Caco-2 (cell line): ENCODE data around the gene MTHFSD. TPM values are rescaled to one million over a fixed set of nuclear protein-coding genes. Genes with fewer than 3 reads are reported as not detected.
A peak's percentile ranks its signal among the peaks of the same experiment; 100 is the strongest.

Experiments used
- BruUV-seq: library from RNA; stranded (reverse); fragments of 400-500 nt; replicated peaks from 2 replicates; lab custom pipeline; 2021; lab: Mats Ljungman, UMichigan
- CTCF ChIA-PET: fragments of 300-600 bp; sonication (Branson Sonifier 250); formaldehyde crosslinking; loops from one replicate; lab custom pipeline; 2022; ENCODE audit warnings: antibody characterized with exemption; lab: Charles Lee
- POLR2A ChIA-PET: fragments of 300-600 bp; sonication (Branson Sonifier 250); formaldehyde crosslinking; loops from one replicate; lab custom pipeline; 2022; ENCODE audit warnings: antibody characterized with exemption; lab: Charles Lee
- DNase-seq, 2 experiments: peaks; one replicate each; pipeline versions ENCODE4 v3.0.0 to v3.0.0-alpha.2; 2020 to 2022
- H3K27me3 ChIP-seq: replicated peaks from 2 replicates; pipeline ENCODE4 v1.6.0; 2011; ENCODE audit warnings: low read length; ENCODE audit not compliant: control insufficient read depth, insufficient read depth
- H3K36me3 ChIP-seq: 2 replicates; pipeline ENCODE4 v1.5.1; 2011; ENCODE audit warnings: low read length; ENCODE audit not compliant: control insufficient read depth, insufficient read depth
- H3K4me1 ChIP-seq: fragments of 250-450 bp; sonication (Bioruptor Pico); 2 replicates; pipeline ENCODE4 v1.5.1; 2020; ENCODE audit warnings: mild to moderate bottlenecking
- H3K4me3 ChIP-seq: 2 replicates; pipeline ENCODE4 v1.5.1; 2011; ENCODE audit warnings: low read depth, mild to moderate bottlenecking, control low read depth, low read length
- H3K9me3 ChIP-seq: fragments of 250-450 bp; sonication (Bioruptor Pico); 2 replicates; pipeline ENCODE4 v1.5.1; 2020; ENCODE audit warnings: mild to moderate bottlenecking, moderate library complexity
- H3K27ac Mint-ChIP-seq: one replicate; pipeline ENCODE4 v1.8.0; 2022; ENCODE audit warnings: mixed read lengths; ENCODE audit not compliant: unreplicated experiment
- H3K27me3 Mint-ChIP-seq: one replicate; pipeline ENCODE4 v1.8.0; 2022; ENCODE audit warnings: mixed read lengths; ENCODE audit not compliant: insufficient read depth, unreplicated experiment
- H3K36me3 Mint-ChIP-seq: one replicate; pipeline ENCODE4 v1.8.0; 2022; ENCODE audit warnings: mild to moderate bottlenecking, mixed read lengths; ENCODE audit not compliant: insufficient read depth, unreplicated experiment
- H3K4me1 Mint-ChIP-seq: one replicate; pipeline ENCODE4 v1.8.0; 2022; ENCODE audit warnings: low read depth, mixed read lengths; ENCODE audit not compliant: unreplicated experiment
- H3K4me3 Mint-ChIP-seq: one replicate; pipeline ENCODE4 v1.8.0; 2022; ENCODE audit warnings: mild to moderate bottlenecking, moderate library complexity, mixed read lengths; ENCODE audit not compliant: unreplicated experiment
- H3K9me3 Mint-ChIP-seq: one replicate; pipeline ENCODE4 v1.8.0; 2022; ENCODE audit warnings: mixed read lengths; ENCODE audit not compliant: unreplicated experiment
- CTCF ChIP-seq, 2 experiments: fragments of 200-600 bp in 1 of 2; IDR thresholded peaks; 1 replicate in 1 of 2; 2 replicates in 1 of 2; pipeline versions ENCODE4 v1.5.1 to v1.8.0; 2011 to 2022; ENCODE audit warnings: antibody characterized with exemption in 1 of 2, control low read depth in 1 of 2, inconsistent platforms in 1 of 2, low read depth in 1 of 2, low read length in 1 of 2, mild to moderate bottlenecking in 1 of 2, moderate library complexity in 1 of 2; ENCODE audit not compliant: insufficient read depth in 1 of 2, severe bottlenecking in 1 of 2, unreplicated experiment in 1 of 2
- intact Hi-C: fragments of 100-400 bp; cut with micrococcal nuclease; formaldehyde crosslinking; loops from one replicate; pipeline ENCODE4 v1.10.0; 2022; ENCODE audit not compliant: unreplicated experiment
- total RNA-seq: library from RNA; stranded (reverse); gene quantifications from 2 replicates; pipeline ENCODE4 v1.2.3, GENCODE V29; 2022

Gene MTHFSD
- total RNA-seq, 1 experiment from 2014 or later: 33.0 TPM

DNA sequence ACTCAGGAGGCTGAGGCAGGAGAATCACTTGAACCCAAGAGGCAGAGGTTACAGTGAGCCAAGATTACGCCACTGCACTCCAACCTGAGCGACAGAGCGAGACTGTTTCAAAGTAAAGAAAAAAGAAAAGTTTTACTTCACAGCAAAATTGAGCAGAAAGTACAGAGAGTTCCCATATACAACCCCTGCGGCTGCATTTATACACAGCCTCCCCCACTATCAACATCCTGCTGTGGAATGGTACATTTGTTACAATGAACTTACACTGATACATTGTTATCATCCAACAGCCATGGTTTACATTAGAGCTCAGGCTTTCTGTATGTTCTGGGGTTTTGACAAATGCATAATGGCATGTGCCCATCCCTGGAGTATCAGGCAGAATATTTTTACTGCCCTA lies 2.6 kb upstream of the MTHFSD start:
- peaks cover 8% of the 10 kb centered on the region for H3K4me1 Mint-ChIP-seq
- ChIA-PET POLR2A (no interaction called here), CTCF (no interaction called here)
- no peaks in the 10 kb centered on the region for H3K36me3 ChIP-seq
- no TSS peak for BruUV-seq
- H3K36me3 Mint-ChIP-seq: peaks cover 12% of the 10 kb centered on the region
- intact Hi-C loops: loop anchor here (10.0 kb wide), 1 partner anchor 827 kb away; the partner anchor contains the start of gene FBXO31
- no peak for TF ChIP-seq CTCF (IDR thresholded peaks at IDR 0.05; ENCODE audit: insufficient read depth in 1 of 2, low read depth in 1 of 2, low read length in 1 of 2, severe bottlenecking in 1 of 2, unreplicated experiment in 1 of 2)
- H3K27me3 ChIP-seq: no peaks in the 10 kb centered on the region
- no peaks in the 10 kb centered on the region for H3K9me3 Mint-ChIP-seq
- peak in 1 of 2 experiments; percentile 2 for DNase-seq
- H3K4me3 Mint-ChIP-seq: no peak overlapping the region
- H3K9me3 ChIP-seq: no peaks in the 10 kb centered on the region
- H3K27me3 Mint-ChIP-seq: peaks cover 3% of the 10 kb centered on the region
- no peak overlapping the region for H3K4me3 ChIP-seq
- no peaks in the 10 kb centered on the region for H3K4me1 ChIP-seq
- H3K27ac Mint-ChIP-seq: no peak overlapping the region

DNA sequence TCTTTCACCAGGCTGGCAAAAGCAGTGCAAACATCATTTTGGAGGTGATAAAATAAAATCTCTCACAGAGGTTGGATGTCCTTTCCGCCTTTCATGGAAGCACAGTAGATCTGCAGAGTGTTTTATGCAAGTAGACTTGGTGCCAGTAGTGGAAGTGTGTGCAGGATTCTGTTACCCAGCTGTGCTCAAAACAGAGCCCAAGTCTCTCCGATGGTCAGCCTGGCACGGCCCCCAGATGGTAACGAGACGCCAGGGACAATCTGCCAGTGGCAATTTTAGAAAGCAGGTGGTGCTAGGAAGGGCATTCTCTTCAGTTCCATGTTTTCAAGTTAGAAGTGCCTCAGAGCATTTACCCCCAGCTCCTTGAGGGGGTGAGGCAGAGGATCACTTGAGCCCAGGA lies 1.5 kb upstream of the MTHFSD start:
- no peak for TF ChIP-seq CTCF (IDR thresholded peaks at IDR 0.05; ENCODE audit: insufficient read depth in 1 of 2, low read depth in 1 of 2, low read length in 1 of 2, severe bottlenecking in 1 of 2, unreplicated experiment in 1 of 2)
- Histone ChIP-seq H3K4me1 (no peaks in the 10 kb centered on the region), H3K27me3 (no peaks in the 10 kb centered on the region), H3K9me3 (no peaks in the 10 kb centered on the region), H3K36me3 (no peaks in the 10 kb centered on the region), H3K4me3 (no peak overlapping the region)
- Mint-ChIP-seq H3K4me1 (peaks cover 8% of the 10 kb centered on the region), H3K9me3 (no peaks in the 10 kb centered on the region), H3K27ac (no peak overlapping the region), H3K36me3 (peaks cover 12% of the 10 kb centered on the region), H3K27me3 (no peaks in the 10 kb centered on the region), H3K4me3 (peak overlapping the region; percentile 98)
- intact Hi-C loops: loop anchor here (10.0 kb wide), 1 partner anchor 828 kb away; the partner anchor contains the start of gene FBXO31
- no TSS peak for BruUV-seq
- POLR2A ChIA-PET: no interaction called here
- CTCF ChIA-PET: no interaction called here
- no peak for DNase-seq

DNA sequence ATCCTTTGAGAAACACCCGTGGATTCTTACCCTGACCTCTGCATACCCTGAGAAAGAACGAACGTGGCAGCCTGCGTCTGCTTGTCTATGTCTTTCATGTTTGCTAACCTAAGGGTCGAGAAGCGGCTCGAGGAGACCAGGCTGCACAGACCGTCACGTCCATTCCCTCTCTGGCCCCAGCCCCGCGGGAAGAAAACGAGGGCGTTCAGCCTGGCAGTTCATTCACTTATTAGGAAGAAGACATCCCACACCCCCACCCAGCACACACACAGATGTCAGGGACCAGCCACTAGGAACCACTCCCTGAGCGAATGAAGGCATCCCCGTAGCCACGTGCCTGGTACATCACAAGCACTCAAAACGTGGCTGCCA lies 655 bp upstream of the MTHFSD start:
- no peaks in the 10 kb centered on the region for H3K9me3 Mint-ChIP-seq
- POLR2A ChIA-PET: interaction anchor here (0.8 kb wide), 1 partner anchor 507 kb away, joined by 3 read pairs; no protein-coding TSS in a partner anchor

More for the DNA sequence above, 655 bp upstream of the MTHFSD start:
- no peaks in the 10 kb centered on the region for H3K9me3 ChIP-seq
- H3K36me3 ChIP-seq: no peaks in the 10 kb centered on the region
- intact Hi-C loops: loop anchor here (10.0 kb wide), 1 partner anchor 829 kb away; the partner anchor contains the start of gene FBXO31
- DNase-seq: no peak
- H3K4me1 Mint-ChIP-seq: peaks cover 8% of the 10 kb centered on the region
- H3K4me1 ChIP-seq: no peaks in the 10 kb centered on the region
- no peak for TF ChIP-seq CTCF (IDR thresholded peaks at IDR 0.05; ENCODE audit: insufficient read depth in 1 of 2, low read depth in 1 of 2, low read length in 1 of 2, severe bottlenecking in 1 of 2, unreplicated experiment in 1 of 2)
- peak overlapping the region; percentile 98 for H3K4me3 Mint-ChIP-seq
- CTCF ChIA-PET: no interaction called here
- H3K27me3 Mint-ChIP-seq: no peaks in the 10 kb centered on the region
- H3K36me3 Mint-ChIP-seq: peaks cover 12% of the 10 kb centered on the region
- BruUV-seq: no TSS peak
- H3K27me3 ChIP-seq: no peaks in the 10 kb centered on the region
- peak overlapping the region; percentile 99 for H3K27ac Mint-ChIP-seq
- peak overlapping the region; percentile 88 for H3K4me3 ChIP-seq
